K562 (cell line): ENCODE data around the gene PLS1. TPM values are rescaled to one million over a fixed set of nuclear protein-coding genes. Genes with fewer than 3 reads are reported as not detected.
A peak's percentile ranks its signal among the peaks of the same experiment; 100 is the strongest.

Experiments
- ATAC-seq: fragments of 200-7000 bp; cut with Tn5 transposase; 3 replicates; pipeline ENCODE4 v1.9.1; 2020; ENCODE audit warnings: moderate library complexity
- BruUV-seq: library from RNA; stranded (reverse); fragments of 400-500 nt; replicated peaks from 2 replicates; lab custom pipeline; 2021; lab: Mats Ljungman, UMichigan
- CTCF ChIA-PET: fragments of 300-600 bp; formaldehyde crosslinking; extraction: SDS; loops from one replicate; lab custom pipeline; 2021; ENCODE audit warnings: low intra/inter-chr PET ratio; lab: Yijun Ruan, JAX
- POLR2A ChIA-PET: fragments of 300-600, 350-650 bp; sonication (Branson Sonifier 250); formaldehyde crosslinking; extraction: SDS; loops from one replicate; lab custom pipeline; 2021; ENCODE audit warnings: antibody characterized with exemption, inconsistent platforms; lab: Yijun Ruan, JAX
- DNase-seq, 4 experiments: peaks; one replicate each; pipeline versions ENCODE4 v3.0.0 to v3.0.0-alpha.2; 2011 to 2018; ENCODE audit warnings: low spot score in 3 of 4, mixed read lengths in 3 of 4; ENCODE audit errors: extremely low read depth in 1 of 4
- FAIRE-seq: peaks from 2 replicates; lab custom pipeline; 2011; peaks lifted over from hg19 to GRCh38; lab: Jason Lieb, UNC
- H2AFZ ChIP-seq: 2 replicates; pipeline ENCODE4 v1.6.0; 2011; ENCODE audit warnings: low read depth, low read length, control low read depth, inconsistent platforms
- H3K27ac ChIP-seq: fragments of 200-600 bp; 3 replicates; pipeline ENCODE4 v1.8.0; 2011; ENCODE audit warnings: low read depth, mild to moderate bottlenecking, control low read depth, inconsistent platforms, low read length, moderate library complexity, mixed read lengths; ENCODE audit errors: extremely low read depth
- H3K27me3 ChIP-seq, 2 experiments: fragments of 300-600 bp in 1 of 2; 2 replicates in 1 of 2; 3 replicates in 1 of 2; pipeline versions ENCODE4 v1.6.0 to v1.8.0; 2011; ENCODE audit warnings: inconsistent platforms in 2 of 2, low read length in 2 of 2, mild to moderate bottlenecking in 1 of 2, mixed read lengths in 1 of 2, moderate library complexity in 1 of 2; ENCODE audit not compliant: control insufficient read depth in 2 of 2, insufficient read depth in 2 of 2
- H3K36me3 ChIP-seq: fragments of 300-600 bp; 3 replicates; pipeline ENCODE4 v1.8.0; 2011; ENCODE audit warnings: mild to moderate bottlenecking, low read length, inconsistent platforms; ENCODE audit not compliant: control insufficient read depth, insufficient read depth
- H3K4me1 ChIP-seq, 2 experiments: fragments of 200-600 bp in 1 of 2; replicated peaks in 1 of 2; 2 replicates in 1 of 2; 3 replicates in 1 of 2; pipeline versions ENCODE4 v1.5.1 to v1.8.0; 2011; ENCODE audit warnings: inconsistent platforms in 2 of 2, low read length in 2 of 2, mild to moderate bottlenecking in 1 of 2, mixed read lengths in 1 of 2, moderate library complexity in 1 of 2; ENCODE audit not compliant: control insufficient read depth in 2 of 2, insufficient read depth in 2 of 2
- H3K4me2 ChIP-seq: 2 replicates; pipeline ENCODE4 v1.6.1; 2011; ENCODE audit warnings: low read length, control low read depth, inconsistent platforms, mixed read lengths; ENCODE audit not compliant: insufficient read depth
- H3K4me3 ChIP-seq: fragments of 200-600 bp; sonication (generic), shearing (Covaris generic); 2 replicates; pipeline ENCODE4 v1.5.1; 2016; ENCODE audit warnings: control low read depth, inconsistent platforms
- H3K79me2 ChIP-seq: fragments of 200-600 bp; 3 replicates; pipeline ENCODE4 v1.8.0; 2011; ENCODE audit warnings: low read length, inconsistent platforms; ENCODE audit not compliant: control insufficient read depth, insufficient read depth
- H3K9ac ChIP-seq, 2 experiments: 2 replicates each; pipeline versions ENCODE4 v1.6.0 to v1.6.1; 2011; ENCODE audit warnings: low read depth in 2 of 2, low read length in 2 of 2, control low read depth in 1 of 2, inconsistent platforms in 1 of 2, mild to moderate bottlenecking in 1 of 2, mixed read lengths in 1 of 2; ENCODE audit not compliant: insufficient read depth in 1 of 2
- H3K9me1 ChIP-seq: one replicate; pipeline ENCODE4 v1.6.0; 2011; ENCODE audit warnings: inconsistent platforms, mild to moderate bottlenecking, low read length, moderate library complexity; ENCODE audit not compliant: control insufficient read depth, insufficient read depth
- H3K9me3 ChIP-seq: replicated peaks from 2 replicates; pipeline ENCODE4 v1.5.1; 2011; ENCODE audit warnings: low read depth, low read length, inconsistent platforms; ENCODE audit not compliant: control insufficient read depth, insufficient read depth
- H4K20me1 ChIP-seq: replicated peaks from 2 replicates; pipeline ENCODE4 v1.6.1; 2011; ENCODE audit warnings: low read length, inconsistent platforms, mixed read lengths; ENCODE audit not compliant: control insufficient read depth, insufficient read depth
- ATF3 ChIP-seq, 2 experiments: fragments of 450-650 bp in 1 of 2; sonication (generic) in 1 of 2; formaldehyde crosslinking in 1 of 2; IDR thresholded peaks in 1 of 2; conservative IDR thresholded peaks in 1 of 2; 2 replicates each; pipeline versions ENCODE4 v1.6.1 to v1.8.1; 2016 to 2023; ENCODE audit warnings: mild to moderate bottlenecking in 2 of 2, moderate library complexity in 2 of 2, inconsistent platforms in 1 of 2, missing genetic modification reagents in 1 of 2
- C11orf30 ChIP-seq: fragments of 450-650 bp; IDR thresholded peaks from 2 replicates; pipeline ENCODE4 v1.6.1; 2016; ENCODE audit warnings: low read depth, mild to moderate bottlenecking
- CBFA2T2 ChIP-seq: fragments of 450-650 bp; conservative IDR thresholded peaks from 2 replicates; pipeline ENCODE4 v1.6.1; 2017; ENCODE audit warnings: mild to moderate bottlenecking
- CBFA2T3 ChIP-seq: fragments of 450-650 bp; IDR thresholded peaks from 2 replicates; pipeline ENCODE4 v1.6.1; 2017
- CBX1 ChIP-seq: sonication (generic); IDR thresholded peaks from 2 replicates; pipeline ENCODE4 v1.6.1; 2016; ENCODE audit warnings: antibody characterized with exemption, low read depth, mild to moderate bottlenecking
- FOSL1 ChIP-seq: fragments of 200-800 bp; sonication (Bioruptor generic); conservative IDR thresholded peaks from 2 replicates; pipeline ENCODE4 v1.6.1; 2016; ENCODE audit warnings: missing genetic modification characterization, missing compliant biosample characterization
- HEY1 ChIP-seq: fragments of 250-450 bp; sonication (Bioruptor Pico); IDR thresholded peaks from 2 replicates; pipeline ENCODE4 v1.5.0; 2020; ENCODE audit warnings: mild to moderate bottlenecking, moderate library complexity, borderline replicate concordance
- JUND ChIP-seq, 2 experiments: IDR thresholded peaks; 2 replicates in 1 of 2; 3 replicates in 1 of 2; pipeline ENCODE4 v1.6.1; 2011; ENCODE audit warnings: borderline replicate concordance in 2 of 2, low read depth in 2 of 2, low read length in 2 of 2, improper control_type of control experiment in 1 of 2, missing biosample characterization in 1 of 2, missing genetic modification characterization in 1 of 2, missing genetic modification reagents in 1 of 2
- NCOR1 ChIP-seq: fragments of 450-650 bp; IDR thresholded peaks from 2 replicates; pipeline ENCODE4 v1.6.1; 2016; ENCODE audit warnings: mild to moderate bottlenecking, moderate library complexity
- TAL1 ChIP-seq: fragments of 450-650 bp; IDR thresholded peaks from 2 replicates; pipeline ENCODE4 v1.6.1; 2016; ENCODE audit warnings: mild to moderate bottlenecking
- WGBS: fragments of 100-300 bp; shearing (Covaris generic); methylation state at CpG from one replicate; pipeline ENCODE4 v1.1.6; 2016; ENCODE audit warnings: low coverage, mixed read lengths; ENCODE audit not compliant: insufficient coverage; ENCODE audit errors: missing lambda C conversion rate; 5-methylcytosine and 5-hydroxymethylcytosine counted together
- in situ Hi-C: fragments of 300-500 bp; cut with MboI; formaldehyde crosslinking; loops from 4 replicates; pipeline ENCODE4 v1.15.0; 2018; ENCODE audit warnings: inconsistent platforms, mixed read lengths
- intact Hi-C: fragments of 100-400 bp; cut with micrococcal nuclease; formaldehyde crosslinking; loops from 2 replicates; pipeline ENCODE4 v1.14.2; 2022
- polyA plus RNA-seq, 8 experiments: library from polyadenylated mRNA; depleted of rRNA in 4 of 8; stranded (reverse) in 5 of 8; unstranded in 3 of 8; fragments of >200 nt; fragmentation: Nextera tagmentation in 2 of 8; fragmentation: Illumina TruSeq in 1 of 8; extraction: Ambion mirVana in 2 of 8; extraction: Trizol in 1 of 8; gene quantifications; 2 replicates each; pipeline versions ENCODE4 v1.2.1 to v1.2.3, GENCODE V29; 2011 to 2014; ENCODE audit warnings: inconsistent platforms in 1 of 8, missing spikeins in 1 of 8
- total RNA-seq, 7 experiments: library from RNA; depleted of rRNA in 6 of 7; stranded (reverse); fragments of >200 nt in 6 of 7; fragmentation: Illumina TruSeq in 2 of 7; extraction: Trizol in 2 of 7; gene quantifications; 2 replicates each; pipeline versions ENCODE4 v1.2.1 to v1.2.3, GENCODE V29; 2011 to 2021; ENCODE audit warnings: low replicate concordance in 1 of 7

Gene PLS1
- total and polyA plus RNA-seq, 9 of the 15 experiments (the other 6 are each of a cell fraction or from before 2014, with no cell fraction given) = 6.1 to 21.3 (median 13.0) TPM

- peak; percentile 25; the same call in 2 of the 3 replicates for ATAC-seq
- Histone ChIP-seq H3K9me1 (no peaks in the 10 kb centered on the region), H3K9ac (no peak overlapping the region), H3K4me2 (no peak overlapping the region), H3K36me3 (no peaks in the 10 kb centered on the region; the same call in 2 of the 3 replicates), H3K9me3 (no peaks in the 10 kb centered on the region), H3K4me1 (peaks cover 0 to 13% of the 10 kb centered on the region in 2 experiments; a peak in 3 of 5 replicates), H4K20me1 (no peaks in the 10 kb centered on the region), H3K27me3 (no peaks in the 10 kb centered on the region), H3K4me3 (no peak overlapping the region), H3K79me2 (peaks cover 5% of the 10 kb centered on the region; the same call in 2 of the 3 replicates), H2AFZ (no peak overlapping the region), H3K27ac (no peak overlapping the region)
- TF ChIP-seq FOSL1 (peak; percentile 76), CBFA2T2 (no peak), JUND (IDR thresholded peaks at IDR 0.05; ENCODE audit: borderline replicate concordance, low read depth, low read length) (peak; percentile 62; the same call in 1 of the 2 replicates), JUND (tag; IDR thresholded peaks at IDR 0.05; ENCODE audit: borderline replicate concordance, low read depth, low read length) (no peak), ATF3 (IDR thresholded peaks at IDR 0.05) (peak; percentile 62), ATF3 (CRISPR knock-in tag; conservative IDR thresholded peaks at IDR 0.05) (no peak), CBFA2T3 (0 out of 2 replicates have a peak, but pooled peaks have one; percentile 8), C11orf30 (no peak), CBX1 (no peak), HEY1 (CRISPR knock-in tag) (no peak), NCOR1 (no peak), TAL1 (no peak)
- FAIRE-seq = no peak
- 72% methylated on average over 1 of the region's 1 CpG for WGBS
- in situ Hi-C loops = no loop called here
- BruUV-seq = no TSS peak
- intact Hi-C loops = no loop called here
- ChIA-PET CTCF (interaction anchor here (0.6 kb wide), 1 partner anchor 191 kb away, joined by 3 read pairs; no protein-coding TSS in a partner anchor), POLR2A (no interaction called here)
- DNase-seq = peak in 1 of 4 experiments; percentile 18
Observed at GRCh38 chr3:142647856-142648255, 51.7 kb downstream of the PLS1 start.
